Frontal cortex (tissue), 4 donors: ENCODE results near the gene AMPD3. TPM values are rescaled to one million over a fixed set of nuclear protein-coding genes. Genes with fewer than 3 reads are reported as not detected.

Experiments used
- DNase-seq, 2 donors: peaks; one replicate each; pipeline ENCODE4 v3.0.0; 2012; ENCODE audit warnings: low spot score in 2 of 2
- FAIRE-seq: peaks from 2 replicates; lab custom pipeline; 2012; peaks lifted over from hg19 to GRCh38; lab: Jason Lieb, UNC
- total RNA-seq: library from RNA; depleted of rRNA; stranded (reverse); fragments of >200 nt; gene quantifications from one replicate; pipeline ENCODE4 v1.2.3, GENCODE V29; 2014
- donor health status: control.
- donor health status: control.
- donor health status: control.

The AMPD3 gene
- total RNA-seq, 1 donor from 2014 or later: 0.82 TPM

GRCh38 chr11:10499874-10500601, 45.0 kb downstream of the AMPD3 start:
- no peak for FAIRE-seq

DNA sequence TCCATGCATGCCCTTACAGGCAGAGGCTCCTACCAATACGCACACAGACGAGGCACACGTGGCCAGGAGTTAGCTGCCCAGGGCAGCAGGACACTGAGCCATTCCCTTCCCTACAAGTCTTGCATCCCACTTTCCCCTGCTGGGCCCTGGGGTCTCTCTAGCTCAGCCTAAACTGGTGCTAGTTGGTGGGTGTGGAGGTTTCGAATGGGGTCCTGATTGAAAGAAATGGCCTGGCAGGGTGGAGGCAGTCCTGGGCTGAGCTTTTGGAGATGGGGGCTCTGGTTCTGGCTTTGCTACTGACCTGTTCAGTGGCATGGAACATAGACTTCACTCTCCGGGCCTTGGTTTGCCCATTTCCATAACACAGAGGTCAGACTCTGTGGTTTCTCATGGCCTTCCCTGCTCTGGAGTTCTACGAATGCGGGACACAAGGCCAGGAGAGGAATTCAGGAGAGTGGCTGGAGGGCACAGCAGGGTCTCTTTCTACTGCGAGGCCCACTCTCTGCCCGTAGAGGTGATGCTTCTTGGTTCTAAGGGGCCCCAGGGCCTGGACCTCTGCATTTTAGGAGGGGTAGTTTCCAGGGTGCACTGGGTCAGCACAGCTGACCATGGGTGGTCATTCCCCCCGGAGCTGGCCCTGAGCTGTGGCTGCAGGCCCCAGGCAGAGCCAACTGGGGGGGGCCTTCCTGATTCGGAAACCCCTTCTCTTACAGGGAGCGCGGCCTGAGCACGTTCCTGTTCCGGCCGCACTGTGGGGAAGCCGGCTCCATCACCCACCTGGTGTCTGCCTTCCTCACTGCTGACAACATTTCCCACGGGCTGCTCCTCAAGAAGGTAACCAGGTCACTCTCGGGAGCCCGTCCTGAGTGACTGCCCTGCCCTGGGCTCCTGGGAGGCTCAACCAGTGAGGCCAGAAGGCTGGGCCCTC, 46.0 kb downstream of the AMPD3 start:
- FAIRE-seq: no peak
- DNase-seq: no peak

More at GRCh38 chr11:10499874-10500601, 45.0 kb downstream of the AMPD3 start:
- DNase-seq: no peak

DNA sequence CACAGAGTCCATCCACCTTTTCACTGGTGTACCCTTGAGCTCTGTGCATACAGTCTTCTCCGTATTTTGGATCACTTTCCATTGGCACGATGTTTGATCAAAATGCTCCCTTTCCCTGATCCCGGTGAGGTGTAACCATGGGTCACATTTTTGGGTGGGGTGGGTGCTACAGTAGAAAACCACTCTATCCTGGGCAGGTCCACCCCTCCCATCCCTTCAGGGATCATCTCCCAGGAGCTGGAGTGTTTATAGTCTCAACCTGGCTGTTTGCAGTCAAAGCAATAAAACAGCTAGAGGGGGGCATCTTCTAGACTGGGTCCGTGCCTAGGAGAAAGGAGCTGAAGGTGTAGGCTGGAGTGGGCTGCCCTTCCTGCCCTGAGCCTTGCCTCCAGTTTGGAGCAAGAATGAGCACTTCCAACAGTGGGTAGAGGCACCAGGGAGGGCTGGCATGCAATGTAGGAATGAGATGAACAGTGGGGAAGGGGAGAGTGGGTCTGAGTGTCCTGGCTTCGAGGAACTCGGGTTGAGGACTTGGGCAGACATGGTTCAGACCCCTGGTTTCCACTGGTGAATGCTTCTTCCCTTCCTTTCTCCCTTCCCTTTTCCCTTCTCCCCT, 47.1 kb downstream of the AMPD3 start:
- DNase-seq (no peak), FAIRE-seq (no peak)

DNA sequence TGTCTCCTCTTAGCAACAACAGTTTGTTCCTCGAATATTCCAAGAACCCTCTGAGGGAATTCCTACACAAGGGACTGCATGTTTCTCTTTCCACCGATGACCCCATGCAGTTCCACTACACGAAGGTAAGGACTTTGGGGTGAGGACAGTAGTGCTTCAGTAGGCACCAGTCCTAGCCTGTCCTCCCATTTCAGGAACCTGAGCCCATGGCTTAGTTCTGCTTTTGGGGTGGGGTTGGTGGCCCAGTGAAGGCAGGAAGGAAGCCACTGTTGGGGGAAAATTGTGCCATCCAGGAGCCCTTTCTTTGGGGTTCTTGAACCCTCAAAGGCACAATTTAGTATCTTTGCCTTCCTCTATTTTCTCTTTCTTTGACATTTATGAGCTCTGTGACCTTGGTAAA, 47.7 kb downstream of the AMPD3 start:
- no peak for DNase-seq
- FAIRE-seq: no peak

- no peak for FAIRE-seq
- DNase-seq: no peak
Observed at GRCh38 chr11:10503221-10503620, 48.2 kb downstream of the AMPD3 start.

DNA sequence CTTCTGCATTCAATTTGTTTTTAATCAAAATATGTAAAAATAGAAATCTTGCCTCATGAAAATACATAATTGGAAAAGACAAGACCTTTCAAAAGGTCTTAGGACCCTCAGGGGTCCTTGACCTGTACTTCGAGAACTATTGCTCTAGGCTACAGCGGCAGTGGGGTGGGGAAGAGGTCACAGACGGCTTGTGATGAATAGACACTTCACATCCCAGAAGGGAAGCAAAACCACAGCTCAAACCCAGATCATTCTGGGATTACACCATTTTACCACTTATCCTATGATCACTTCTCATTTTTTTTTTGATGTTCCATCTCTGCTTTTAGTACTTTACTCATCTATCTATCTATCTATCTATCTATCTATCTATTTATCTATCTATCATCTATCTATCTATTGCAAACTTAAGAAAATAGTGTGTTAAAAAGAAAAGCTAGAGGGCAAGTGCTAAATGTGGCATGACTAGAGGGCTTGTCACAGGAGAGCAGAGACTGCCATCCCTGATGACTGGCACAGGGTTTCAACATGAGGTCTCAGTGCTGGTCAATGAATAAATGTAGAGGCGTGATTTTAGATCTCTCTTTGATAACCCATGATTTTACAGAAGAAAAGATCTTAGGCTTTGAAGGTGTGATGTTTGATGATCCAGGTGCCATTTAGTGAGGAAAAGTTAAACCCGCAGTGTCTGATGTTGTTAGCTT, 48.9 kb downstream of the AMPD3 start:
- FAIRE-seq: no peak
- DNase-seq: no peak

- FAIRE-seq: no peak
Observed at GRCh38 chr11:10504490-10504889, 49.4 kb downstream of the AMPD3 start.

DNA sequence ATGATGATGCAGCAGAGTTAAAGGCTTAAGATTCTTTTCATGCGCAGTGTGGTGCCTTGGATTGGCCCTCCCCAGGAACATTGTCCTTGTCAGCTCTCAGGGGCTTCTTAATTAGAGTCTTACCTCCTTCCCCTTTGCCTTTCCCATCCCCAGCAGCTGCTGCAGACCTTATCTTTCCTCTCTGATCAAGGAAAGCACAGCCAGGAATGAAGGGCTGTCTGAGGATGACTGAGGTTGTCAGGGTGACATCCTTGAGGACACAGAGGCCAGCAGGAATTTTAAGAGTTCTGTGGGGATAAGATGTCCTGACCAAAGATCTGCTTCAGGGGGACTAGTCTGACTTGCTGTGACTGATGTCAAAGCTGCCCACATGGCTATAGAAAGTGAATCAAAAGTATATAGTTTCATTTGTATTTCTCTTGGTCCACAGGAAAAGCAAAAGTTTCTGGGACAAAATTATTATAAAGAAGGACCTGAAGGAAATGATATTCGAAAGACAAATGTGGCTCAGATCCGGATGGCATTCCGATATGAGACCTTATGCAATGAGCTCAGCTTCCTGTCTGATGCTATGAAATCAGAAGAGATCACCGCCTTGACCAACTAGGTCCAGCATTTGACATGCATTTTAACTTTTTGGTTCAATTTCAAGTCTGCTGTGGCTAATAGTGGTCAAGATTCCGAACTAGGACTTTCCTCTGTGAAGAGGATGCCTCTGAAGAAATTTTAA, 50.4 kb downstream of the AMPD3 start:
- DNase-seq: no peak
- FAIRE-seq: no peak

More at GRCh38 chr11:10504490-10504889, 49.4 kb downstream of the AMPD3 start:
- DNase-seq: no peak

GRCh38 chr11:10506008-10506370, 50.9 kb downstream of the AMPD3 start:
- no peak for FAIRE-seq
- DNase-seq: no peak

GRCh38 chr11:10511181-10511621, 56.1 kb downstream of the AMPD3 start:
- no peak for FAIRE-seq
- DNase-seq: no peak

- FAIRE-seq (no peak), DNase-seq (no peak)
Observed at GRCh38 chr11:10514202-10514601, 59.1 kb downstream of the AMPD3 start.

DNA sequence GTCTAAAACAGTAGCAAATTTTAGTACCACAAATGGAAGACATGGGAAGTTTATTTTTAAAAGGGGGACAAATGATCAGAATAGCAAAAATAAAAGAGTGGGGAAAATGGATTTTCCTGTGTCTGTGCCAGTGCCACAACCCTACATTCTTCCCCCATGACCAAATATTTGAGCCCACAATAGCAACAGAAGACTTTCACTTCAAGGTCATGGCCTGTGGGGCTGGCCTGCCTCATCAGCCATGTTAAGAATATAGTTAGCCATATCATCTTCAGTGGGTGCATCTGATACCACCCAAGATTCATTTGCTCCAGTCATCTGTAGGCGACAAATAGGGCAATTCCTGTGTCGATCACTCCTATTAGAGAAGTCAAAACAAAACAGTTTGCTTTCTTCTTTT, 59.6 kb downstream of the AMPD3 start:
- DNase-seq: no peak
- no peak for FAIRE-seq

GRCh38 chr11:10515418-10515817, 60.4 kb downstream of the AMPD3 start:
- DNase-seq: no peak
- no peak for FAIRE-seq

- FAIRE-seq: no peak
- no peak for DNase-seq
Observed at GRCh38 chr11:10518123-10518522, 63.1 kb downstream of the AMPD3 start.

GRCh38 chr11:10518891-10519290, 63.8 kb downstream of the AMPD3 start:
- DNase-seq (no peak), FAIRE-seq (no peak)

- no peak for DNase-seq
- FAIRE-seq: no peak
Observed at GRCh38 chr11:10519630-10520029, 64.6 kb downstream of the AMPD3 start.

DNA sequence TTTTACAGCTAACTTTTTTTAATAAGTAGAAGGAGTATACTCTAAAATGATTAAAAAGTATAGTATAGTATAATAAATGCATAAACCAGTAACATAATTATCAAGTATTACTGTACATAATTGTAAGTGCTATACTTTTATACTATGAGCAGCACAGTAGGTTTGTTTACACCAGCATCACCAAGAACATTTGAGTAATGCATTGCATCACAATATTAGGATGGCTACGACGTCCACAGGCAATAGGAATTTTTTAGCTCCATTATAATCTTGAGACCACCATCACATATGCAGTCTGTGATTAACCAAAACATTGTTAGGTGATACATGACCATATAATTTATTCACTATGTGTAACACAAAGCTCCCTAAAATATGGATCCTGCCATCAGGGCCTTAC, 65.5 kb downstream of the AMPD3 start:
- FAIRE-seq (no peak), DNase-seq (no peak)

DNA sequence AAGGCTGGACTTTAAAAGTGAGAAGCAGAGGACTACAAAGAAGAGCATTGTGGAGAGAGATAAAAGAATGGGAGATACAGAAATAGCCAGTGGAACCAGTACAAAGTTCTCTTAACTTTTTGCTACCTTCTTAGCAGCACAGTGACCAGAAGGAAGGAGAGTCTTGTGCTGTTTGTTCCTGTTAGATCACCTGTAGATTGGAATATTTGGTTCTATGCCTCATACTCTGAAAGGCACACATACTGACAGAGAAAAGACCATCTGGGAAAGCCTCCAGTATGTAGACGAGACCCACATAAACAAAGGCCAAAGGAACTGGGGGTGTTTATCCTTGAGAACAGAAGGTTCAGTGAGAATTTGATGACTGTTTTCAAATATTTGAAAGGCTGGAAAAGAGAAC, 67.2 kb downstream of the AMPD3 start:
- FAIRE-seq: no peak
- DNase-seq: no peak

DNA sequence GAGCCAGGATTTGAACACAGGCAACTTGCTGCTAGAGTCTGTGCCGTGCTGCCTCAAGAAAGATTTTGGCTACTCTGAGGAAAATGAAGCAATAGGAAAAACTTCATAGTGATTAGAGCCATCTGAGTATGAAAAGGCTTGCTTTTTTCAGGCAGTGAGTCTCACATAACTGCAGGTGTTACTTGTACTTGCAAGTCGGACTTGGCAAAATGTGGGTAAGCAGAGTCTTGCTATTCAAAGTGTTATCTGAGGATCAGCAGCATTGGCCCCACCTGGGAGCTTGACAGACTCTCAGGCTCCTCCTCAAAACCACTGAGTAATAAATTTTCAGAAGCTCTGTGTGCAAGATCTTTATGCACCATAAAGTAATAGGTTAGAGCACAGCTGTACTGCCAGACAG, 67.9 kb downstream of the AMPD3 start:
- DNase-seq (no peak), FAIRE-seq (no peak)
